HG03469 (cell line): Measurements from ENCODE around the gene P3H3.

ENCODE experiments used
- ATAC-seq: cut with Tn5 transposase; IDR thresholded peaks from one replicate; pipeline ENCODE4 v1.9.1; 2021; ENCODE audit warnings: mild to moderate bottlenecking, moderate library complexity, moderate number of reproducible peaks; ENCODE audit not compliant: unreplicated experiment

Gene P3H3

GRCh38 chr12:6840761-6841515 lies 12.7 kb downstream of the P3H3 start, which contains the start of gene GNB3:
Gene GNB3, plus strand, starts transcription at chr12:6840925. Its CDS starts 363 bp downstream, at chr12:6841288.
- ATAC-seq: no peak

- ATAC-seq: no peak
These were observed 13.9 kb downstream of the P3H3 start for GRCh38 chr12:6842075-6842474.

- ATAC-seq: no peak
These were observed 15.1 kb downstream of the P3H3 start for GRCh38 chr12:6843118-6843902.

- ATAC-seq: no peak
These were observed 17.2 kb downstream of the P3H3 start for GRCh38 chr12:6845395-6845794.

- ATAC-seq: no peak
These were observed 18.2 kb downstream of the P3H3 start for GRCh38 chr12:6846316-6846869.

- no peak for ATAC-seq
These were observed 19.5 kb downstream of the P3H3 start for GRCh38 chr12:6847676-6848075.

GRCh38 chr12:6849427-6849826 lies 21.2 kb downstream of the P3H3 start:
- ATAC-seq: no peak

- no peak for ATAC-seq
These were observed 21.9 kb downstream of the P3H3 start for GRCh38 chr12:6849976-6850560.

GRCh38 chr12:6850796-6851152 lies 22.6 kb downstream of the P3H3 start:
- no peak for ATAC-seq

GRCh38 chr12:6851153-6851920 lies 23.1 kb downstream of the P3H3 start, which contains the start of gene CDCA3:
Gene CDCA3, minus strand, starts transcription at chr12:6851286. Its CDS starts 334 bp downstream, at chr12:6850952.
- peak; percentile 31 for ATAC-seq

GRCh38 chr12:6851921-6852650 lies 23.9 kb downstream of the P3H3 start, which contains the start of gene USP5:
Gene USP5, plus strand, starts transcription at chr12:6852150. Its CDS starts 30 bp downstream, at chr12:6852180.
- ATAC-seq: peak; percentile 61

- no peak for ATAC-seq
These were observed 24.6 kb downstream of the P3H3 start for GRCh38 chr12:6852651-6853354.

- ATAC-seq: no peak
These were observed 25.4 kb downstream of the P3H3 start for GRCh38 chr12:6853626-6854025.

GRCh38 chr12:6854036-6854435 lies 25.8 kb downstream of the P3H3 start:
- ATAC-seq: no peak

GRCh38 chr12:6855322-6855721 lies 27.1 kb downstream of the P3H3 start:
- no peak for ATAC-seq

GRCh38 chr12:6858799-6859198 lies 30.6 kb downstream of the P3H3 start:
- no peak for ATAC-seq

- no peak for ATAC-seq
These were observed 31.9 kb downstream of the P3H3 start for GRCh38 chr12:6860116-6860515.

GRCh38 chr12:6860942-6861341 lies 32.7 kb downstream of the P3H3 start:
- no peak for ATAC-seq

- no peak for ATAC-seq
These were observed 33.2 kb downstream of the P3H3 start for GRCh38 chr12:6861391-6861790.
